ENCODE data around the gene PRKCE.
"Not testable (repeated sequence)": the region's sequence is repeated elsewhere in the genome, so short reads cannot be mapped to it uniquely, and the experiment has no call there.

The PRKCE gene

GRCh38 chr2:45700407-45701013 is 49.0 kb downstream of the PRKCE start:
- no peak for DNase-seq

GRCh38 chr2:45705233-45705632 is 53.8 kb downstream of the PRKCE start:
- DNase-seq = no peak

- no peak for DNase-seq
Observed at GRCh38 chr2:45706033-45706432, 54.6 kb downstream of the PRKCE start.

DNA sequence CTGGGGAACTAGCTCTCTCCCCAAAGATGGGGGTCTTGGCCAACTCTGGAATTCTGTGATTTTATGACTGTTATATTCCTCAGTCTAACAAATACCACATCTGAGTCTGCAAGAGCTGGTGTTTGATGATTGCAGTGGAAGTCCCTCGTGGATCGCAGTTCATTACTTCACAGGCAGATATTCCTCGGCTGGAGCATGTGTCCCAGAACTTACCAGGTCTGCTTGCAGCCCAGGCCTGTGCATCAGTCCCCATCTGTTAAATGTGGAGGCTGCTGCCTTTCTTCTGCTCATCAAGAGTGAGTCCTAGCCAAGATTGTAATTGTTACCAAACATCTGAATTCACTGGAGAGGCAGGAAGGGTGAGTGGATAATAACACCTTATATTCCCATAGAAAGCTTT is 55.5 kb downstream of the PRKCE start:
- no peak for DNase-seq

DNA sequence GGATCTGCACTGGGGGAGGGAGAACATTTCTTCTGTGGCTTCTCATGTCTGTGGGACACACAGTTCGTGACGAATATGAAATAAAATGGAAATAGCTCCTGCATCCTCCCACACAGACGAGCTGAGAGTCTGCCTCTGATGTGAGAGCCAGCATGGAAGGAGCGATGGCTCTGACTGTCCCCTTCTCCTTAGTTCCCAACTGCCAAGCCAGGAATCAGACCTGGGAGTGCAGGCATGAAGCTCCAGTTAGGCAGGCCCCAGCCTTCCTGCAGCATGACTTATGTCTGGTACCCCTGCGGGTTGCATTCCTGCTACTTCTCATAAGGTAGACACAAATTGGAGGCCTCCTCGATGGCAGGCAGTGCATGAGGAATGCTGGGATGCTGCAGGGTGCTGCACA is 56.2 kb downstream of the PRKCE start:
- no peak for DNase-seq

DNA sequence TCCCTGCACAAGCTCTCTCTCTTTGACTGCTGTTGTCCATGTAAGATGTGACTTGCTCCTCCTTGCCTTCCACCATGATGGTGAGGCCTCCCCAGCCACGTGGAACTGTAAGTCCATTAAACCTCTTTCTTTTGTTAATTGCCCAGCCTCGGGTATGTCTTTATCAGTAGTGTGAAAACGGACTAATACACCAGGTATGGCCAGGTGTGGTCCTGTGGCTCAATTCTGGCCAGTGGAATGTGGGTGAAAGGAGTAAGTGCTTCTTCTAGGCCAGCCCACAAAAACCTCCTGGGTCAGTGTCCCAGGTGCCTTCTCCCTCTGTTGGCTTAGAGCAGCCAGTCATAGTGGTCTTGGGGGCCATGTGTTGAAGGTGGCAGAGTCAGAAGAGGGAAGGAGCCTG is 57.0 kb downstream of the PRKCE start:
- no peak for DNase-seq

GRCh38 chr2:45709137-45709536 is 57.7 kb downstream of the PRKCE start:
- DNase-seq = no peak

DNA sequence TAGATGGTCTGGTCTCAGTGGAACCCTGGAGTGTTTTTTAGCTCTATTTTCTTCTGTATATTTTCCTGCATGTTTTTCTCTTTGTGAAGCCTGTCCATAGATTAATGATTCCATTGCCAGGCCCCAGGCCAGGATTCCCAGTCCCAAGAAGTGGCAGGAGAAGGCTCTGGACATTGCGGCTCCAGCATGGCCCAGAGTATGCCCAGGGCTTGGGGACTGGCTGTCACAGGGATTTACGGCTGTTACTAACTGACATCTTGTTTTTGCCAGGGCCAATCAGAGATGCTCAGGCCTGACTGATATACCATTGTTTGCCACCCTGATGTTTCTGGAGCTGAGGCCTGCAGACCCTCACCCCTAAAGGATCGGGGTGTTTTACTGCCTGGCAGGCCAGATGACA is 59.0 kb downstream of the PRKCE start:
- DNase-seq = no peak

GRCh38 chr2:45711224-45711623 is 59.7 kb downstream of the PRKCE start:
- no peak for DNase-seq

DNA sequence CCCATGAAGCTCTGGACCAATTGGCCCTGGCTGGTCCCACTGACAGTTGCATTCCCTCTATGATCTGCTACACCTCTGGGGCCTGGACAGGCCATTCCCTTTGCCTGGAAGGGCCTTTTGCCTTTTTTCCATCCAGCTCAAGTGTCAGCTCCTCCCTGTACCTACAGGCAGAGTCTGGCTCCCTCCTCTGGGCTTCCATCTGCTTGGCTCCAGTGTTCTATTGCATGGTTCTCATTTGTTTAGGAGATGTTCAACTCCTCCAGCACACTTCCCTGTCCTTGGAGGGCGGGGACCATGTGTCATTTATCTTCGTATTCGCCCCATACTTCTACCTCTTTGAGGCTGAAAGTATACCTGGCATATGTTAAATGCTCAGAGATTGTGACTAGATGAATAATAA is 61.1 kb downstream of the PRKCE start:
- DNase-seq = peak; percentile 18

- peak; percentile 34 for DNase-seq
Observed at GRCh38 chr2:45713136-45713535, 61.7 kb downstream of the PRKCE start.

DNA sequence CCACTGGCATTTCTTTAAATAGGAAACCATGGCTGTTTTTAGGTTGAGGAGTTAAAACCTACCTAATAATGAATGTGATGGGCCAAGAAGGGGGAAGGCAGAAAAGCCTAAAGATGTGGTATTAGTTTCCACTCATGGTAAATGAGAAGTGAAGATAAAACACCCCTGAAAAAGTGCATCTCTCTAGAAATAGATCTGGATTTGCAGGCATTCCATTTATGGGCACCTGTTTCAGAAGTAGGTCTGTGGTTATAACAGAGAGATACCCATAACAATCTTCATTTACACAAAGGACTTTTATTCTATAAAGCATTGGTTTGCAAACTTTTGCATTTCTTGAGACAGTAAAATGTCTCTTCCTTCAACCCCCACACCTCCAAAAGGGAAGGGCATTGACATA is 62.1 kb downstream of the PRKCE start:
- no peak for DNase-seq

GRCh38 chr2:45714679-45715078 is 63.2 kb downstream of the PRKCE start:
- no peak for DNase-seq

GRCh38 chr2:45715601-45716379 is 64.3 kb downstream of the PRKCE start:
- DNase-seq = no peak

GRCh38 chr2:45716432-45716831 is 65.0 kb downstream of the PRKCE start:
- DNase-seq = not testable (repeated sequence)

DNA sequence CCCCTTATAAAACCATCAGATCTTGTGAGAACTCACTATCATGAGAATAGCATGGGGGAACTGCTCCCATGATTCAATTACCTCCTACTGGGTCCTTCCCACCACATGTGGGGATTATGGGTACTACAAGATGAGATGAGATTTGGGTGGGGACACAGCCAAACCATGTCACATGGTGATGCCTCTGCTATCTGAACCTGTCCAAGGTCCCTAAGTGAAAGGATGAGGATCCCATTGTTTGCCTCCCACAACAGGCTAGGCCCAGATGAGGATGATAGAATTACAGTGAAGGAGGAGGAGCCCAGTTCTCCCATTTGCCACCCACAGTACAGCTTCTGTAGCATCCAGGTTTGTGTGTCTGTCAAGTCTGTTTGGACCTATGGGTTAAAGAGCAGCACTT is 65.4 kb downstream of the PRKCE start:
- DNase-seq = no peak

- no peak for DNase-seq
Observed at GRCh38 chr2:45720210-45720609, 68.7 kb downstream of the PRKCE start.

DNA sequence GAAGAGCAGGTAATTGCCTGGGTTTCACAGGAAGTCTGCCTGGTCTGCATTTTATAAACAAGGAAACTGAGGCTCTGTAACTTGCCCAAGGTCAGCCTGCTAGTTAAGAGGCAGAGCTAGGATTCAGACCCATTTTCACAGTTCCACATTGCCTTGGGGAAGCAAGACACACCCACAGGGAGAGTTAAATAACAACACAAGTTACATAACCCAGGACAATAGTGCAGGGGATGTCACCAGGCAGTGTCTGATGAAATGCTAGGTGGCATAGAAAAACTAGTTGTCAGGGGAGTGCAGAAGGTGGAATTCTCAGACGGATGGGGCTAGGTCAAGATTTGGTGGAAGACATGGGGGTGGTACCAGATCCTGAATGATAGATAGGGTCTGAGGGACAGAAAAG is 69.7 kb downstream of the PRKCE start:
- DNase-seq = no peak

DNA sequence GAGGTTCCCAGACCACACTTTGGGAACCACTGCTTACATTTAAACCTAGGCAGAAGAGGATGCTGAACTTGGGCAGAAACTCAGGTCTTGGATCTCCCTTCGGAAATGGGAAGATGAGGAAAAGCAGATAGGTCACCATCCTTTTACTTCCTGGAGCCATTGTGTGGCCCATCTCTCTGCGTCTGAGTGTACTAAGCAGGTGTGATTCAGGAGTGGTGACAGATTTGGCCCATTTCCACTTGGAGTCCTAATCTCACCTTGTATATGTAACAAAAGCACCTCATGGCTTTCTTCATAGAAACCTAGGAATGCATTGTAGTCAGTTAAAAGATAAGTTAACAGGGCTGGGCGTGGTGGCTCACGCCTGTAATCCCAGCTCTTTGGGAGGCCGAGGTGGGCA is 71.0 kb downstream of the PRKCE start:
- no peak for DNase-seq

DNA sequence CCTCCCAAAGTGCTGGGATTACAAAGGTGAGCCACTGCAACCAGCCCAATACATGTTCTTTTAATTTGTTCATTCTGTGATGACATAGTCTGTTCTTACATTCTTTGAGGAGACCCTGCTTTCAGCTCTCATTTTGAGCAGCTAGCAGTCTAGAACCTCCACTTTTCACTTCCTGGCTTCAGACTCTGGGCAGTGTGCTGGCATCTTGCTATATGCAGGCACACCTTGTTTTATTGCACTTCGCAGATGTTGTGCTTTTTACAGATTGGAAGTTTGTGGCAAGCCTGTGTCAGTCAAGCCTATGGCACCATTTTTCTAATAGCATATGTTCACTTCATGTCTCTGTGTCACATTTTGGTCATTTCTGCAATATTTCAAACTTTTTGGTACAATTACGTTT is 72.4 kb downstream of the PRKCE start:
- DNase-seq = no peak

DNA sequence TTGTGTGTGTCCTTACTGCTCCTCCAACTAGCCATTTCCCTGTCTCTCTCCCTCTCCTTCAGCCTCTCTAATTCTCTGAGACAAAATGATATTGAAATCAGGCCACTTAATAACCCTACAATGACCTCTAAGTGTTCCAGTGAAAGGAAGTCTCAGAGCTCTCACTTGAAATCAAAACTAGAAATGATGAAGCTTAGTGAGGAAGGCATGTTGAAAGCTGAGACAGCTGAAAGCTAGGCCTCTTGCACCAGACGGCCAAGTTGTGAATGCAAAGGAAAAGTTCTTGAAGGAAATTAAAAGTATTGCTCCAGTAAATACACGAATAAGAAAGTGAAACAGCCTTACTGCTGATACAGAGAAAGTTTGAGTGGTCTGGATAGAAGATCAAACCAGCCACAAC is 72.9 kb downstream of the PRKCE start:
- no peak for DNase-seq

GRCh38 chr2:45725731-45726130 is 74.3 kb downstream of the PRKCE start:
- DNase-seq = no peak

GRCh38 chr2:45726188-45726587 is 74.7 kb downstream of the PRKCE start:
- DNase-seq = no peak

- no peak for DNase-seq
Observed at GRCh38 chr2:45728458-45728942, 77.0 kb downstream of the PRKCE start.
